Measurements from ENCODE around the gene TXNDC17.
"Not testable (repeated sequence)": the region's sequence is repeated elsewhere in the genome, so short reads cannot be mapped to it uniquely, and the experiment has no call there.

TXNDC17 gene

GRCh38 chr17:6643451-6644125 lies 2.7 kb downstream of the TXNDC17 start:
- ChIA-PET CTCF (no interaction called here), POLR2A (no interaction called here)
- TF ChIP-seq, protein P1, sequence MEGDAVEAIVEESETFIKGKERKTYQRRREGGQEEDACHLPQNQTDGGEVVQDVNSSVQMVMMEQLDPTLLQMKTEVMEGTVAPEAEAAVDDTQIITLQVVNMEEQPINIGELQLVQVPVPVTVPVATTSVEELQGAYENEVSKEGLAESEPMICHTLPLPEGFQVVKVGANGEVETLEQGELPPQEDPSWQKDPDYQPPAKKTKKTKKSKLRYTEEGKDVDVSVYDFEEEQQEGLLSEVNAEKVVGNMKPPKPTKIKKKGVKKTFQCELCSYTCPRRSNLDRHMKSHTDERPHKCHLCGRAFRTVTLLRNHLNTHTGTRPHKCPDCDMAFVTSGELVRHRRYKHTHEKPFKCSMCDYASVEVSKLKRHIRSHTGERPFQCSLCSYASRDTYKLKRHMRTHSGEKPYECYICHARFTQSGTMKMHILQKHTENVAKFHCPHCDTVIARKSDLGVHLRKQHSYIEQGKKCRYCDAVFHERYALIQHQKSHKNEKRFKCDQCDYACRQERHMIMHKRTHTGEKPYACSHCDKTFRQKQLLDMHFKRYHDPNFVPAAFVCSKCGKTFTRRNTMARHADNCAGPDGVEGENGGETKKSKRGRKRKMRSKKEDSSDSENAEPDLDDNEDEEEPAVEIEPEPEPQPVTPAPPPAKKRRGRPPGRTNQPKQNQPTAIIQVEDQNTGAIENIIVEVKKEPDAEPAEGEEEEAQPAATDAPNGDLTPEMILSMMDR (IDR thresholded peaks at IDR 0.05; ENCODE audit: insufficient read depth, low read length, missing control alignments): no peak
- no peak overlapping the region for H3K4me3 ChIP-seq (ENCODE audit: low read depth, low read length)
- DNase-seq (ENCODE audit: low read depth, low spot score): no peak

GRCh38 chr17:6648181-6648580 lies 7.3 kb downstream of the TXNDC17 start:
- H3K4me3 ChIP-seq (ENCODE audit: low read depth, low read length): no peak overlapping the region
- POLR2A ChIA-PET: no interaction called here
- TF ChIP-seq, protein P1 (IDR thresholded peaks at IDR 0.05; ENCODE audit: insufficient read depth, low read length, missing control alignments): peak; percentile 8
- CTCF ChIA-PET: interaction anchor here (1.0 to 2.2 kb wide), 3 partner anchors 18 to 177 kb away, joined by 5 to 7 read pairs (median 5); no protein-coding TSS in a partner anchor
- no peak for DNase-seq (ENCODE audit: low read depth, low spot score)

DNA sequence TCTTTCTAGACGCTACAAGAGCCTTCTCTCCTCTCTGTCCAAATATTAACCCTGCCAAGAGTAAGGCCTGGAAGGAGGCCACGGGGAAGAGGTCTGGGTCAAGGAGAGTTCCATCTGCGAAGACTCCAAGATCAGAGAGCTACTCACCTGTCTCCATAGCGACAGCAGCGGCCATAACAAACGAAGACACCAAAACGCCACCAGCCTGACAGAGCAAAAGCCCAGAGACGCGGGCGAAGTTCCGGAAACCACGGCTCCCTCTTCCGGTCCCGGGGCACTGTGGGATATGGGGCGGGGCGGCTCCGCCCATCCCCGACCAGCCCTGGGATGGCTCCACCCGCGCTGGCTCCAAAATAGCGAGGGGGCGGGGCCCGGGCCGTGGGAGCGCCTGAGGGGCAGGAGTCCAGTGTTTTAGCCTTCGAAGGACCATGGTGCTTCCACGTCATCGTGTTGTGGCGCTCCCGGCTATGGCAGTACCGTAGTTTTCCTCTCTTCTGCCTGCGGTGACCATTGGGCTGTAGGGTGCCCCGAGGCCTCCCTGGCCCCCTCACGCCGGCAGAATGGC lies 10.6 kb downstream of the TXNDC17 start, which contains the start of the genes C17orf100 and MED31:
Gene C17orf100 (plus strand): TSS at position 409 of the 565 bp plus-strand sequence. CDS start 152 bp downstream, at position 561.
Gene MED31 (minus strand): TSS at position 252 of the 565 bp plus-strand sequence. CDS start 77 bp downstream, at position 175.
- ChIA-PET POLR2A (interaction anchor here (1.0 kb wide), 1 partner anchor 27 kb away, joined by 3 read pairs; no protein-coding TSS in a partner anchor), CTCF (interaction anchor here (0.8 kb wide), 1 partner anchor 370 kb away, joined by 3 read pairs; no protein-coding TSS in a partner anchor)
- H3K4me3 ChIP-seq (ENCODE audit: low read depth, low read length): peak within 1 kb of the TSS; percentile 91
- DNase-seq (ENCODE audit: low read depth, low spot score): no peak
- TF ChIP-seq, protein P1 (IDR thresholded peaks at IDR 0.05; ENCODE audit: insufficient read depth, low read length, missing control alignments): no peak

- H3K4me3 ChIP-seq (ENCODE audit: low read depth, low read length): peak overlapping the region; percentile 91
- TF ChIP-seq, protein P1 (IDR thresholded peaks at IDR 0.05; ENCODE audit: insufficient read depth, low read length, missing control alignments): no peak
- ChIA-PET CTCF (no interaction called here), POLR2A (no interaction called here)
- DNase-seq (ENCODE audit: low read depth, low spot score): no peak
Observed at GRCh38 chr17:6651919-6652452, 11.1 kb downstream of the TXNDC17 start.

- TF ChIP-seq, protein P1 (IDR thresholded peaks at IDR 0.05; ENCODE audit: insufficient read depth, low read length, missing control alignments): no peak
- CTCF ChIA-PET: no interaction called here
- DNase-seq (ENCODE audit: low read depth, low spot score): no peak
- no peak overlapping the region for H3K4me3 ChIP-seq (ENCODE audit: low read depth, low read length)
- POLR2A ChIA-PET: no interaction called here
Observed at GRCh38 chr17:6654841-6655731, 14.2 kb downstream of the TXNDC17 start.

DNA sequence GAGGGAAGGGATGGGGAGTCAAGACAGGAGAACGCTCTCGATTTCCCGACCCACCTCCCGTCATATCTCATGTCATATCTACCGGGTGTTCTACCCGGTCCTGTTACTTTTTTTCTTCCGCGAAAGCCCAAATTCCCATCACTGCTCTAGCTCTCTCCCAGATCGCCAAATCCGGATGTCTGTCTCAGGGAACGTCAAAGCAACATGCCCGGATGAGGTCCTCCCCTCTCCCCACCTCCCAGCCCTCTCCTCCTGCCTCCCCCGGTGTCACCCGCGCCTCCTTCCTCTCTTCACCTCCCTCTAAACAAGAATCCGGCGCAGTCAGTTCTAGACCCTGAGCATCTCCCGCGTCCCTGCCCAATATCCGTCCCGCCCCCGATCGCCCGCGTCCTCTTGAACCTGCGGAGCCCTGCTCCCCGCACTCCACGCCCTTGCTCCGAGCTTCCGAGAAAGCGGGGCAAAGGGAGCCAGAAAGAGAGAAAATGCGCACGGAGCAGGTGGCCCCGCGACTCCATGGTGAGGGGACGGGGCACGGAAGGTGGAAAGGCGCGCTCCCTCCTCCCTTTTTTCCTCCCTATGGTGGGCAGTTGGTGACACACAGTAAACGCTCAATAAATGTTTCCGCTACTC lies 15.0 kb downstream of the TXNDC17 start:
- POLR2A ChIA-PET; DNase-seq (ENCODE audit: low read depth, low spot score); CTCF ChIA-PET; H3K4me3 ChIP-seq (ENCODE audit: low read depth, low read length): not testable (repeated sequence)

DNA sequence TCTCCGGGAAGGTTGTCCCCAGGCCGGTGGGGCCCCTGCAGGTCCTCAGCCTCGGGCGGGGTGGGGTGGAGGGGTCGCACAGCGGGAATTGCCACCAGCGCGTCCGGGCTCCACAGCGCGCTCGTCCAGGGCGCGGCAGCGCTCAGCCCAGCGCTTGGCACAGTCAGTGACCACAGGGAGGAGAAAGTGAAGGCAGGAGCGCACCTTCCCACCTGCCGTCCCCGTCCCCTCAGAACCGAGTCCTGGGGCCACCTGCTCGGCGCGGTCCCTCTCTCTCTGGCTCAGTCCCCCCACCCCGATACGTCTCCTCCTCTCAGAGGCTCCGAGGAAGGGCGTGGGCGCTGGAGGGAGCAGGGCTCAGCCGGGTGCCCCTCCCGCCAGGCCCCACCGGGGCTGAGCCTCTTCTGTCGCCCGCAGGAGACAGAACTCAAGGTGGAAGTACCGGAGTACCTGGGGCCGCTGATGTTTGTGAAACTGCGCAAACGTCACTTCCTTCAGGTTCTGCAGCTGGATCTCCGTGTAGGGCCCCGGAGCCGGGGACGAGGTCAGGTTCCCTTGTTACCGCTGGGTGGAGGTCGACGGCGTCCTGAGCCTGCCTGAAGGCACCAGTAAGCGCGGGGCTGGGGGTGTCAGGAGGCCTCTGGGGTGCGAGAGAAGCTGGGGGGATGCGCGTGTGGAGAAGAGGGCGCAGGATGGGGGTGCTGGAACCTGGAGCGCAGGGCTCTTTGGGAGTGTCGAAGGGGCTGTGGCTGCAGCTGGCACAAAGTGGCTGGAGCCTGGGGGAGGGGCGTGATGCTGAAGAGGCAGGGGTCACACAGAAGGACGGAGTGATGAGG lies 16.2 kb downstream of the TXNDC17 start:
- DNase-seq (ENCODE audit: low read depth, low spot score); POLR2A ChIA-PET; H3K4me3 ChIP-seq (ENCODE audit: low read depth, low read length): not testable (repeated sequence)
- CTCF ChIA-PET: interaction anchor here (1.0 kb wide), 1 partner anchor 9 kb away, joined by 4 read pairs; no protein-coding TSS in a partner anchor
